Neuronal stem cell (in vitro differentiated cells): Measurements from ENCODE around the gene HCCS.

ENCODE experiments used
- DNase-seq: peaks from one replicate; pipeline ENCODE4 v3.0.0-alpha.2; 2013; ENCODE audit warnings: low spot score
- H2AFZ ChIP-seq: one replicate; pipeline ENCODE4 v1.6.1; 2013; ENCODE audit warnings: mild to moderate bottlenecking, low read length, inconsistent platforms
- H2AK5ac ChIP-seq: 2 replicates; pipeline ENCODE4 v1.6.1; 2013; ENCODE audit warnings: low read depth, mild to moderate bottlenecking, inconsistent platforms, low read length, moderate library complexity, mixed read lengths
- H2BK120ac ChIP-seq: 2 replicates; pipeline ENCODE4 v1.6.1; 2013; ENCODE audit warnings: low read depth, mild to moderate bottlenecking, inconsistent platforms, low read length, moderate library complexity, mixed read lengths
- H2BK12ac ChIP-seq: one replicate; pipeline ENCODE4 v1.6.1; 2013; ENCODE audit warnings: low read length, inconsistent platforms
- H2BK15ac ChIP-seq: 2 replicates; pipeline ENCODE4 v1.6.1; 2013; ENCODE audit warnings: mild to moderate bottlenecking, low read length, inconsistent platforms, mixed read lengths
- H2BK5ac ChIP-seq: one replicate; pipeline ENCODE4 v1.6.1; 2013; ENCODE audit warnings: inconsistent platforms, mild to moderate bottlenecking, low read length, moderate library complexity
- H3K14ac ChIP-seq: one replicate; pipeline ENCODE4 v1.6.1; 2013; ENCODE audit warnings: low read length, inconsistent platforms
- H3K18ac ChIP-seq: 2 replicates; pipeline ENCODE4 v1.6.1; 2013; ENCODE audit warnings: low read length, inconsistent platforms
- H3K23ac ChIP-seq: 2 replicates; pipeline ENCODE4 v1.6.1; 2013; ENCODE audit warnings: low read depth, mild to moderate bottlenecking, mixed read lengths, low read length, inconsistent platforms; ENCODE audit not compliant: poor library complexity
- H3K27ac ChIP-seq: replicated peaks from 3 replicates; pipeline ENCODE4 v1.5.1; 2013; ENCODE audit warnings: low read length, inconsistent platforms
- H3K27me3 ChIP-seq, 3 experiments: 2 replicates each; pipeline ENCODE4 v1.6.1; 2013; ENCODE audit warnings: low read length in 3 of 3, mild to moderate bottlenecking in 2 of 3, inconsistent platforms in 1 of 3, low read depth in 1 of 3, mixed read lengths in 1 of 3, moderate library complexity in 1 of 3; ENCODE audit not compliant: control insufficient read depth in 3 of 3, insufficient read depth in 3 of 3
- H3K36me3 ChIP-seq, 2 donors: replicated peaks in 1 of 2; 2 replicates each; pipeline ENCODE4 v1.6.1; 2013; ENCODE audit warnings: low read length in 2 of 2; ENCODE audit not compliant: control insufficient read depth in 2 of 2, insufficient read depth in 2 of 2
- H3K4ac ChIP-seq: 2 replicates; pipeline ENCODE4 v1.6.1; 2013; ENCODE audit warnings: inconsistent platforms, mild to moderate bottlenecking, low read length, moderate library complexity
- H3K4me1 ChIP-seq, 2 donors: 1 replicate in 1 of 2; 2 replicates in 1 of 2; pipeline ENCODE4 v1.6.1; 2013; ENCODE audit warnings: low read length in 2 of 2, low read depth in 1 of 2; ENCODE audit not compliant: control insufficient read depth in 2 of 2, insufficient read depth in 1 of 2
- H3K4me2 ChIP-seq: one replicate; pipeline ENCODE4 v1.6.1; 2013; ENCODE audit warnings: mild to moderate bottlenecking, low read length, inconsistent platforms; ENCODE audit not compliant: insufficient read depth, poor library complexity, severe bottlenecking
- H3K4me3 ChIP-seq, 2 donors: 2 replicates each; pipeline ENCODE4 v1.5.1; 2013; ENCODE audit warnings: low read length in 2 of 2, mild to moderate bottlenecking in 2 of 2, inconsistent platforms in 1 of 2, moderate library complexity in 1 of 2
- H3K79me1 ChIP-seq: one replicate; pipeline ENCODE4 v1.6.1; 2013; ENCODE audit warnings: low read depth, mild to moderate bottlenecking, inconsistent platforms, low read length, moderate library complexity
- H3K9ac ChIP-seq: one replicate; pipeline ENCODE4 v1.6.1; 2013; ENCODE audit warnings: mild to moderate bottlenecking, low read depth, low read length, inconsistent platforms; ENCODE audit not compliant: poor library complexity
- H3K9me3 ChIP-seq, 2 donors: replicated peaks in 1 of 2; 2 replicates each; pipeline versions ENCODE3 to v1.6.1; 2013; ENCODE audit warnings: low read length in 2 of 2, mild to moderate bottlenecking in 2 of 2, inconsistent platforms in 1 of 2, low read depth in 1 of 2, mixed read lengths in 1 of 2, moderate library complexity in 1 of 2; ENCODE audit not compliant: control insufficient read depth in 2 of 2, insufficient read depth in 1 of 2
- H4K8ac ChIP-seq: one replicate; pipeline ENCODE4 v1.6.1; 2013; ENCODE audit warnings: low read depth, mild to moderate bottlenecking, inconsistent platforms, low read length, moderate library complexity
- H4K91ac ChIP-seq: one replicate; pipeline ENCODE4 v1.6.1; 2013; ENCODE audit warnings: low read length, low read depth, mild to moderate bottlenecking, inconsistent platforms; ENCODE audit not compliant: poor library complexity
- WGBS, 2 donors: extraction: QIAGEN DNeasy Blood & Tissue Kit; methylation state at CpG; one replicate each; pipeline ENCODE4 v1.1.7; 2013; ENCODE audit warnings: missing lambda C conversion rate in 2 of 2, mixed read lengths in 1 of 2; ENCODE audit not compliant: insufficient read length in 2 of 2, insufficient replicate concordance in 1 of 2; ENCODE audit errors: extremely low coverage in 2 of 2; 5-methylcytosine and 5-hydroxymethylcytosine counted together

Gene HCCS

GRCh38 chrX:11073381-11073780, 37.8 kb upstream of the HCCS start:
- H2BK12ac ChIP-seq, result no peak overlapping the region
- WGBS, 2 donors, result no CpG with 5 or more reads among the region's 1 CpG
- H3K4me1 ChIP-seq, result no peaks in the 10 kb centered on the region
- H3K23ac ChIP-seq, result no peak overlapping the region
- no peaks in the 10 kb centered on the region for H3K36me3 ChIP-seq
- H2BK15ac ChIP-seq, result no peak overlapping the region
- no peak overlapping the region for H3K9ac ChIP-seq
- H3K9me3 ChIP-seq, result no peaks in the 10 kb centered on the region
- H4K91ac ChIP-seq, result no peak overlapping the region
- no peak overlapping the region for H2AFZ ChIP-seq
- no peak for DNase-seq
- no peak overlapping the region for H3K4ac ChIP-seq
- no peak overlapping the region for H3K4me2 ChIP-seq
- no peak overlapping the region for H4K8ac ChIP-seq
- no peak overlapping the region for H3K14ac ChIP-seq
- no peaks in the 10 kb centered on the region for H3K27me3 ChIP-seq
- no peak overlapping the region for H3K27ac ChIP-seq
- no peak overlapping the region for H3K18ac ChIP-seq
- no peak overlapping the region for H2BK120ac ChIP-seq
- no peak overlapping the region for H2AK5ac ChIP-seq
- H3K79me1 ChIP-seq, result no peaks in the 10 kb centered on the region
- H2BK5ac ChIP-seq, result no peak overlapping the region
- no peak overlapping the region for H3K4me3 ChIP-seq

DNA sequence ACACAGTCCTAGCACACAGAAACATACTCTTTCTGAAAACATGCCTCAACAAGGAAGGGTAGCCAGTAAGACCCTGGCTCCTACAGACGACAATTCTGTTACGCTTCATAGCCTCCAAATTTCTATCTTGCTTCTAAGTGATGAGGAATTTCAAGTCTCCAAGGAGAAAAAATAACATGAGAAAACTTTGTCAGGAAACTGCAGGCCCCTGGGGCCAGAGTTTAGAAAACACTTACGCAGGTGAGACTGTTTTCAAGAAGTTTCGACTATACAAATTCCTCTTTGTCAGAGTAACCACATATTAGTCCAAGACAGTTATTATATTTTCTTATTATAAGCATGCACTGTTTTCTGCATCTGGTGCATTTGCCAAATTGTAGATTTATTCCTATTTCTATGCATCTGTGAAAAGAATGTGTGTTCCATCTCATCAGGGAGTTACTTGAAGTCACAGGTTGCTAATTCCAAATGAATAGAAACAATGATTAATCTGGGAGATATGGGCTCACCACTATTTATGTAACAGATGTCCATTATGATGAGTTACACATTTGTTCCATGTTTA, 30.3 kb upstream of the HCCS start:
- Histone ChIP-seq H2BK5ac (no peak overlapping the region), H3K4me2 (no peak overlapping the region)
- no peak for DNase-seq

GRCh38 chrX:11081511-11081910, 29.6 kb upstream of the HCCS start:
- H4K91ac ChIP-seq, result no peak overlapping the region
- no peaks in the 10 kb centered on the region for H3K79me1 ChIP-seq
- H3K23ac ChIP-seq, result no peak overlapping the region
- no peak overlapping the region for H4K8ac ChIP-seq
- no peak overlapping the region for H2BK5ac ChIP-seq
- no peak overlapping the region for H3K4ac ChIP-seq
- no peak overlapping the region for H3K4me2 ChIP-seq
- H3K18ac ChIP-seq, result no peak overlapping the region
- H3K4me3 ChIP-seq, result no peak overlapping the region
- DNase-seq, result no peak
- no peak overlapping the region for H2AFZ ChIP-seq
- no peak overlapping the region for H3K9ac ChIP-seq
- H3K4me1 ChIP-seq, result no peaks in the 10 kb centered on the region
- no peak overlapping the region for H2BK15ac ChIP-seq
- H3K36me3 ChIP-seq, result no peaks in the 10 kb centered on the region
- no peaks in the 10 kb centered on the region for H3K27me3 ChIP-seq
- no peak overlapping the region for H2AK5ac ChIP-seq
- H3K9me3 ChIP-seq, result no peaks in the 10 kb centered on the region
- no peak overlapping the region for H3K14ac ChIP-seq
- WGBS, 2 donors, result no CpG with 5 or more reads among the region's 2 CpGs
- H3K27ac ChIP-seq, result no peak overlapping the region
- H2BK12ac ChIP-seq, result no peak overlapping the region
- H2BK120ac ChIP-seq, result no peak overlapping the region

More for the DNA sequence above, 30.3 kb upstream of the HCCS start:
- H3K36me3 ChIP-seq, result no peaks in the 10 kb centered on the region
- H3K23ac ChIP-seq, result no peak overlapping the region
- H3K4ac ChIP-seq, result no peak overlapping the region
- H3K18ac ChIP-seq, result no peak overlapping the region
- H3K27me3 ChIP-seq, result no peaks in the 10 kb centered on the region
- H2AK5ac ChIP-seq, result no peak overlapping the region
- H3K14ac ChIP-seq, result no peak overlapping the region
- H2BK120ac ChIP-seq, result no peak overlapping the region
- H3K27ac ChIP-seq, result no peak overlapping the region
- H2BK12ac ChIP-seq, result no peak overlapping the region
- no peaks in the 10 kb centered on the region for H3K79me1 ChIP-seq
- H4K8ac ChIP-seq, result no peak overlapping the region
- no peak overlapping the region for H3K9ac ChIP-seq
- H4K91ac ChIP-seq, result no peak overlapping the region
- WGBS, 2 donors, result no CpG with 5 or more reads among the region's 4 CpGs
- no peak overlapping the region for H2BK15ac ChIP-seq
- H3K9me3 ChIP-seq, result no peaks in the 10 kb centered on the region
- H2AFZ ChIP-seq, result no peak overlapping the region
- no peak overlapping the region for H3K4me3 ChIP-seq
- no peaks in the 10 kb centered on the region for H3K4me1 ChIP-seq

- H3K4ac ChIP-seq, result no peak overlapping the region
- no peak overlapping the region for H2BK12ac ChIP-seq
- H3K4me1 ChIP-seq, result no peaks in the 10 kb centered on the region
- H3K9me3 ChIP-seq, result peaks cover 0 to under 1% of the 10 kb centered on the region in 2 donors
- no peak overlapping the region for H2BK120ac ChIP-seq
- no peak for DNase-seq
- H3K18ac ChIP-seq, result no peak overlapping the region
- WGBS, 2 donors, result no CpG with 5 or more reads among the region's 1 CpG
- H3K79me1 ChIP-seq, result no peaks in the 10 kb centered on the region
- H4K8ac ChIP-seq, result no peak overlapping the region
- no peak overlapping the region for H2BK15ac ChIP-seq
- H3K36me3 ChIP-seq, result no peaks in the 10 kb centered on the region
- no peak overlapping the region for H2AFZ ChIP-seq
- no peak overlapping the region for H3K14ac ChIP-seq
- no peak overlapping the region for H2AK5ac ChIP-seq
- H3K4me2 ChIP-seq, result no peak overlapping the region
- no peak overlapping the region for H3K23ac ChIP-seq
- H3K27ac ChIP-seq, result no peak overlapping the region
- no peak overlapping the region for H2BK5ac ChIP-seq
- no peak overlapping the region for H3K9ac ChIP-seq
- no peak overlapping the region for H4K91ac ChIP-seq
- no peak overlapping the region for H3K4me3 ChIP-seq
- H3K27me3 ChIP-seq, result no peaks in the 10 kb centered on the region
Measured at GRCh38 chrX:11085305-11085704, 25.8 kb upstream of the HCCS start.
